ENCODE data around the gene LPP.

- TF ChIP-seq TAF1 (IDR thresholded peaks at IDR 0.05; ENCODE audit: borderline replicate concordance, insufficient read depth, low read length) (no peak), POLR2AphosphoS5 (IDR thresholded peaks at IDR 0.05; ENCODE audit: low read depth, low read length) (no peak)
Measured at GRCh38 chr3:188180114-188180513, 26.2 kb downstream of the LPP start.
